Neural progenitor cell (in vitro differentiated cells): ENCODE results near the gene SSNA1.

ENCODE experiments used
- EZH2 ChIP-seq: fragments of 200-600 bp; sonication (generic); IDR thresholded peaks from 2 replicates; pipeline ENCODE4 v1.6.1; 2017; ENCODE audit warnings: antibody characterized with exemption, mild to moderate bottlenecking, moderate library complexity
- TF ChIP-seq, protein P1 (sequence below): fragments of 200-600 bp; sonication (generic); IDR thresholded peaks from 2 replicates; pipeline ENCODE4 v1.5.1; 2017; ENCODE audit warnings: antibody characterized with exemption, mild to moderate bottlenecking

- TF ChIP-seq EZH2 = no peak
- TF ChIP-seq, protein P1, sequence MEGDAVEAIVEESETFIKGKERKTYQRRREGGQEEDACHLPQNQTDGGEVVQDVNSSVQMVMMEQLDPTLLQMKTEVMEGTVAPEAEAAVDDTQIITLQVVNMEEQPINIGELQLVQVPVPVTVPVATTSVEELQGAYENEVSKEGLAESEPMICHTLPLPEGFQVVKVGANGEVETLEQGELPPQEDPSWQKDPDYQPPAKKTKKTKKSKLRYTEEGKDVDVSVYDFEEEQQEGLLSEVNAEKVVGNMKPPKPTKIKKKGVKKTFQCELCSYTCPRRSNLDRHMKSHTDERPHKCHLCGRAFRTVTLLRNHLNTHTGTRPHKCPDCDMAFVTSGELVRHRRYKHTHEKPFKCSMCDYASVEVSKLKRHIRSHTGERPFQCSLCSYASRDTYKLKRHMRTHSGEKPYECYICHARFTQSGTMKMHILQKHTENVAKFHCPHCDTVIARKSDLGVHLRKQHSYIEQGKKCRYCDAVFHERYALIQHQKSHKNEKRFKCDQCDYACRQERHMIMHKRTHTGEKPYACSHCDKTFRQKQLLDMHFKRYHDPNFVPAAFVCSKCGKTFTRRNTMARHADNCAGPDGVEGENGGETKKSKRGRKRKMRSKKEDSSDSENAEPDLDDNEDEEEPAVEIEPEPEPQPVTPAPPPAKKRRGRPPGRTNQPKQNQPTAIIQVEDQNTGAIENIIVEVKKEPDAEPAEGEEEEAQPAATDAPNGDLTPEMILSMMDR = no peak
These were observed 24.9 kb downstream of the SSNA1 start for GRCh38 chr9:137213160-137214060.
